Left ventricle myocardium inferior (tissue), 1 donor: ENCODE results near the gene TMEM214. TPM values are rescaled to one million over a fixed set of nuclear protein-coding genes. Genes with fewer than 3 reads are reported as not detected.

Experiments
- DNase-seq: peaks from one replicate; pipeline ENCODE4 v3.0.0-alpha.2; 2020
- H3K27ac ChIP-seq: fragments of 200-600 bp; replicated peaks from 2 replicates; pipeline ENCODE4 v1.8.0; 2021
- H3K27me3 ChIP-seq: fragments of 200-600 bp; 2 replicates; pipeline ENCODE4 v1.8.0; 2021; ENCODE audit warnings: low read depth
- H3K36me3 ChIP-seq: fragments of 200-600 bp; 2 replicates; pipeline ENCODE4 v1.8.0; 2021
- H3K4me1 ChIP-seq: fragments of 200-600 bp; 2 replicates; pipeline ENCODE4 v1.8.0; 2021
- H3K4me3 ChIP-seq: fragments of 200-600 bp; 2 replicates; pipeline ENCODE4 v1.8.0; 2021; ENCODE audit warnings: mild to moderate bottlenecking, moderate library complexity
- H3K9me3 ChIP-seq: fragments of 200-600 bp; replicated peaks from 2 replicates; pipeline ENCODE4 v1.8.0; 2021
- CTCF ChIP-seq: fragments of 200-600 bp; IDR thresholded peaks from 2 replicates; pipeline ENCODE4 v1.8.0; 2021; ENCODE audit warnings: antibody characterized with exemption, mild to moderate bottlenecking, borderline replicate concordance
- intact Hi-C: fragments of 100-400 bp; cut with micrococcal nuclease; formaldehyde crosslinking; loops from one replicate; pipeline ENCODE4 v1.11.0; 2022
- total RNA-seq: library from RNA; stranded (reverse); fragmentation: NEBNext Ultra II Directional; extraction: Animal tissue kit (Norgen Biotek cat#: 25700); gene quantifications from one replicate; pipeline ENCODE4 v1.2.1, GENCODE V29; 2021
- donor health status: DM: no; HTN: yes; CAD: no; lungs with severe emphysema.

TMEM214 gene
- total RNA-seq, 1 donor from 2014 or later = 31.4 TPM

- Histone ChIP-seq H3K27ac (peak overlapping the region; percentile 12), H3K27me3 (no peaks in the 10 kb centered on the region), H3K4me3 (no peak overlapping the region), H3K9me3 (no peaks in the 10 kb centered on the region), H3K36me3 (peaks cover 58% of the 10 kb centered on the region), H3K4me1 (peaks cover 21% of the 10 kb centered on the region)
- intact Hi-C loops = no loop called here
- no peak for TF ChIP-seq CTCF
- no peak for DNase-seq
These were observed 26.5 kb downstream of the TMEM214 start for GRCh38 chr2:27059141-27059820.

GRCh38 chr2:27060323-27060722 is 27.6 kb downstream of the TMEM214 start:
- no peak for TF ChIP-seq CTCF
- Histone ChIP-seq H3K9me3 (no peaks in the 10 kb centered on the region), H3K27me3 (no peaks in the 10 kb centered on the region), H3K27ac (no peak overlapping the region), H3K4me1 (peaks cover 21% of the 10 kb centered on the region), H3K4me3 (no peak overlapping the region), H3K36me3 (peaks cover 48% of the 10 kb centered on the region)
- no peak for DNase-seq
- intact Hi-C loops = no loop called here

GRCh38 chr2:27065128-27065527 is 32.4 kb downstream of the TMEM214 start:
- DNase-seq = no peak
- Histone ChIP-seq H3K4me1 (peaks cover 36% of the 10 kb centered on the region), H3K36me3 (peaks cover 36% of the 10 kb centered on the region), H3K9me3 (no peaks in the 10 kb centered on the region), H3K4me3 (no peak overlapping the region), H3K27ac (no peak overlapping the region), H3K27me3 (no peaks in the 10 kb centered on the region)
- intact Hi-C loops = no loop called here
- no peak for TF ChIP-seq CTCF

GRCh38 chr2:27067385-27067784 is 34.6 kb downstream of the TMEM214 start:
- no peak for DNase-seq
- intact Hi-C loops = no loop called here
- H3K36me3 ChIP-seq = peaks cover 32% of the 10 kb centered on the region
- H3K27me3 ChIP-seq = no peaks in the 10 kb centered on the region
- peaks cover 55% of the 10 kb centered on the region for H3K4me1 ChIP-seq
- no peak overlapping the region for H3K4me3 ChIP-seq
- no peak overlapping the region for H3K27ac ChIP-seq
- TF ChIP-seq CTCF = no peak
- no peaks in the 10 kb centered on the region for H3K9me3 ChIP-seq

GRCh38 chr2:27069436-27069835 is 36.7 kb downstream of the TMEM214 start:
- intact Hi-C loops = no loop called here
- Histone ChIP-seq H3K4me1 (peaks cover 62% of the 10 kb centered on the region), H3K36me3 (peaks cover 32% of the 10 kb centered on the region), H3K4me3 (no peak overlapping the region), H3K27ac (peak overlapping the region; percentile 93), H3K9me3 (no peaks in the 10 kb centered on the region), H3K27me3 (no peaks in the 10 kb centered on the region)
- TF ChIP-seq CTCF = no peak
- DNase-seq = no peak
